ENCODE results near the gene FLNB.

- TF ChIP-seq CTCF (IDR thresholded peaks at IDR 0.05), result no peak
- TF ChIP-seq POLR2AphosphoS5 (IDR thresholded peaks at IDR 0.05; ENCODE audit: low read depth, low read length), result no peak
- no peak for TF ChIP-seq REST (IDR thresholded peaks at IDR 0.05; ENCODE audit: insufficient read depth in 1 of 2, low read depth in 2 of 2, low read length in 1 of 2)
These were observed 3.2 kb upstream of the FLNB start for GRCh38 chr3:58004973-58005372.

Data from Panc1 (cell line).